MM.1S (cell line): Measurements from ENCODE around the gene GMPPA.

Experiments
- EZH2 ChIP-seq: fragments of 300-600 bp; sonication (generic); optimal IDR thresholded peaks from 2 replicates; pipeline ENCODE3; 2017; ENCODE audit warnings: low read depth, mild to moderate bottlenecking, antibody characterized with exemption, low read length, mixed read lengths
- EZH2phosphoT487 ChIP-seq: fragments of 300-600 bp; sonication (generic); IDR thresholded peaks from 2 replicates; pipeline ENCODE4 v1.6.1; 2018; ENCODE audit warnings: antibody characterized with exemption, low read length
- TF ChIP-seq, protein P1 (sequence below): fragments of 300-600 bp; sonication (generic); IDR thresholded peaks from 2 replicates; pipeline ENCODE4 v1.5.1; 2016; ENCODE audit warnings: antibody characterized with exemption, low read length, mixed read lengths

GRCh38 chr2:219505585-219505984 is 6.9 kb downstream of the GMPPA start:
- TF ChIP-seq, protein P1, sequence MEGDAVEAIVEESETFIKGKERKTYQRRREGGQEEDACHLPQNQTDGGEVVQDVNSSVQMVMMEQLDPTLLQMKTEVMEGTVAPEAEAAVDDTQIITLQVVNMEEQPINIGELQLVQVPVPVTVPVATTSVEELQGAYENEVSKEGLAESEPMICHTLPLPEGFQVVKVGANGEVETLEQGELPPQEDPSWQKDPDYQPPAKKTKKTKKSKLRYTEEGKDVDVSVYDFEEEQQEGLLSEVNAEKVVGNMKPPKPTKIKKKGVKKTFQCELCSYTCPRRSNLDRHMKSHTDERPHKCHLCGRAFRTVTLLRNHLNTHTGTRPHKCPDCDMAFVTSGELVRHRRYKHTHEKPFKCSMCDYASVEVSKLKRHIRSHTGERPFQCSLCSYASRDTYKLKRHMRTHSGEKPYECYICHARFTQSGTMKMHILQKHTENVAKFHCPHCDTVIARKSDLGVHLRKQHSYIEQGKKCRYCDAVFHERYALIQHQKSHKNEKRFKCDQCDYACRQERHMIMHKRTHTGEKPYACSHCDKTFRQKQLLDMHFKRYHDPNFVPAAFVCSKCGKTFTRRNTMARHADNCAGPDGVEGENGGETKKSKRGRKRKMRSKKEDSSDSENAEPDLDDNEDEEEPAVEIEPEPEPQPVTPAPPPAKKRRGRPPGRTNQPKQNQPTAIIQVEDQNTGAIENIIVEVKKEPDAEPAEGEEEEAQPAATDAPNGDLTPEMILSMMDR = no peak
- TF ChIP-seq EZH2phosphoT487 (no peak), EZH2 (no peak)
